H1 (cell line): ENCODE data around the gene LCT. TPM values are rescaled to one million over a fixed set of nuclear protein-coding genes. Genes with fewer than 3 reads are reported as not detected.

Experiments used
- CTCF ChIA-PET: fragments of 300-600 bp; sonication (Branson Sonifier 250); formaldehyde crosslinking; loops from one replicate; lab custom pipeline; 2021; ENCODE audit not compliant: partially characterized antibody; lab: Charles Lee
- POLR2A ChIA-PET: fragments of 300-600 bp; sonication (Branson Sonifier 250); formaldehyde crosslinking; loops from one replicate; lab custom pipeline; 2021; ENCODE audit warnings: inconsistent platforms; ENCODE audit not compliant: partially characterized antibody; lab: Charles Lee
- DNase-seq, 2 experiments: peaks; one replicate each; pipeline versions ENCODE4 v3.0.0 to v3.0.0-alpha.2; 2010 to 2022; ENCODE audit warnings: low spot score in 2 of 2, low read depth in 1 of 2, mixed read lengths in 1 of 2
- FAIRE-seq: peaks from 2 replicates; lab custom pipeline; 2011; peaks lifted over from hg19 to GRCh38; lab: Jason Lieb, UNC
- H2AFZ ChIP-seq: 2 replicates; pipeline ENCODE4 v1.8.1; 2012; ENCODE audit warnings: low read length, inconsistent platforms
- H2AK5ac ChIP-seq: 2 replicates; pipeline ENCODE4 v1.6.1; 2013; ENCODE audit warnings: low read depth, low read length
- H2BK120ac ChIP-seq: replicated peaks from 2 replicates; pipeline ENCODE3; 2013; ENCODE audit warnings: low read depth, low read length, inconsistent platforms
- H2BK12ac ChIP-seq: 2 replicates; pipeline ENCODE4 v1.6.1; 2013; ENCODE audit warnings: low read depth, low read length
- H2BK15ac ChIP-seq: 2 replicates; pipeline ENCODE4 v1.6.1; 2013; ENCODE audit warnings: low read length
- H2BK20ac ChIP-seq: 2 replicates; pipeline ENCODE4 v1.6.1; 2013; ENCODE audit warnings: low read length
- H2BK5ac ChIP-seq: 2 replicates; pipeline ENCODE4 v1.6.1; 2013; ENCODE audit warnings: low read depth, low read length
- H3K14ac ChIP-seq: 2 replicates; pipeline ENCODE4 v1.6.1; 2013; ENCODE audit warnings: inconsistent platforms; ENCODE audit not compliant: insufficient read length
- H3K18ac ChIP-seq: 2 replicates; pipeline ENCODE4 v1.6.1; 2013; ENCODE audit warnings: low read length; ENCODE audit errors: extremely low read depth
- H3K23ac ChIP-seq: 2 replicates; pipeline ENCODE4 v1.6.1; 2013; ENCODE audit warnings: inconsistent platforms; ENCODE audit not compliant: insufficient read length
- H3K23me2 ChIP-seq: 2 replicates; pipeline ENCODE4 v1.6.1; 2013; ENCODE audit warnings: low read depth, low read length
- H3K27ac ChIP-seq: 2 replicates; pipeline ENCODE4 v1.6.1; 2011; ENCODE audit warnings: low read depth, low read length, inconsistent platforms
- H3K27me3 ChIP-seq, 4 experiments: replicated peaks in 1 of 4; 1 replicate in 1 of 4; 2 replicates in 3 of 4; pipeline versions ENCODE4 v1.6.1 to v1.8.1; 2011 to 2013; ENCODE audit warnings: low read length in 3 of 4, mild to moderate bottlenecking in 3 of 4, inconsistent platforms in 2 of 4, mixed read lengths in 2 of 4, moderate library complexity in 1 of 4; ENCODE audit not compliant: control insufficient read depth in 3 of 4, insufficient read depth in 3 of 4; ENCODE audit errors: extremely low read depth in 1 of 4
- H3K36me3 ChIP-seq, 4 experiments: 2 replicates each; pipeline versions ENCODE4 v1.6.1 to v1.8.1; 2011 to 2013; ENCODE audit warnings: mild to moderate bottlenecking in 4 of 4, low read length in 3 of 4, moderate library complexity in 2 of 4, control low read depth in 1 of 4, inconsistent platforms in 1 of 4; ENCODE audit not compliant: insufficient read depth in 4 of 4, control insufficient read depth in 2 of 4
- H3K4ac ChIP-seq: replicated peaks from 2 replicates; pipeline ENCODE3; 2013; ENCODE audit warnings: low read length, low read depth, mixed read lengths, inconsistent platforms; ENCODE audit not compliant: insufficient read length
- H3K4me1 ChIP-seq, 4 experiments: replicated peaks in 1 of 4; 1 replicate in 1 of 4; 2 replicates in 3 of 4; pipeline versions ENCODE4 v1.6.1 to v1.8.1; 2011 to 2013; ENCODE audit warnings: low read length in 3 of 4, inconsistent platforms in 2 of 4, mixed read lengths in 1 of 4; ENCODE audit not compliant: insufficient read depth in 4 of 4, control insufficient read depth in 3 of 4
- H3K4me2 ChIP-seq, 2 experiments: 2 replicates each; pipeline versions ENCODE4 v1.6.1 to v1.8.1; 2011 to 2013; ENCODE audit warnings: low read depth in 2 of 2, low read length in 2 of 2, control low read depth in 1 of 2, inconsistent platforms in 1 of 2, mild to moderate bottlenecking in 1 of 2; ENCODE audit not compliant: insufficient read depth in 1 of 2
- H3K4me3 ChIP-seq, 4 experiments: fragments of 200-600, 300-600 bp in 1 of 4; sonication (generic), shearing (Covaris generic), sonication (Bioruptor Twin) in 1 of 4; 2 replicates each; pipeline versions ENCODE4 v1.5.1 to v1.8.1; 2011 to 2016; ENCODE audit warnings: low read length in 4 of 4, low read depth in 3 of 4, control low read depth in 2 of 4, inconsistent platforms in 2 of 4, mild to moderate bottlenecking in 2 of 4, mixed read lengths in 1 of 4, moderate library complexity in 1 of 4; ENCODE audit not compliant: insufficient read depth in 2 of 4; ENCODE audit errors: extremely low read depth in 1 of 4
- H3K56ac ChIP-seq: replicated peaks from 2 replicates; pipeline ENCODE3; 2013; ENCODE audit warnings: low read depth, mild to moderate bottlenecking, mixed read lengths, low read length, inconsistent platforms; ENCODE audit not compliant: insufficient read length
- H3K79me1 ChIP-seq: 2 replicates; pipeline ENCODE4 v1.6.1; 2013; ENCODE audit warnings: low read depth, low read length, control low read depth
- H3K79me2 ChIP-seq, 2 experiments: 2 replicates each; pipeline versions ENCODE4 v1.6.1 to v1.8.1; 2012 to 2013; ENCODE audit warnings: low read length in 2 of 2, mild to moderate bottlenecking in 2 of 2, inconsistent platforms in 1 of 2; ENCODE audit not compliant: insufficient read depth in 2 of 2, control insufficient read depth in 1 of 2
- H3K9ac ChIP-seq, 4 experiments: replicated peaks in 1 of 4; 1 replicate in 1 of 4; 2 replicates in 3 of 4; pipeline versions ENCODE4 v1.6.1 to v1.8.1; 2011 to 2013; ENCODE audit warnings: low read depth in 3 of 4, low read length in 3 of 4, control low read depth in 2 of 4, mild to moderate bottlenecking in 2 of 4, moderate library complexity in 2 of 4, inconsistent platforms in 1 of 4; ENCODE audit errors: extremely low read depth in 1 of 4
- H3K9me3 ChIP-seq, 2 experiments: 2 replicates each; pipeline versions ENCODE4 v1.6.1 to v1.8.1; 2012 to 2013; ENCODE audit warnings: mild to moderate bottlenecking in 2 of 2, moderate library complexity in 2 of 2, control low read depth in 1 of 2, inconsistent platforms in 1 of 2, low read depth in 1 of 2, low read length in 1 of 2, mixed read lengths in 1 of 2; ENCODE audit not compliant: insufficient read depth in 2 of 2
- H4K20me1 ChIP-seq, 2 experiments: replicated peaks in 1 of 2; 2 replicates each; pipeline versions ENCODE3 to v1.8.1; 2011 to 2013; ENCODE audit warnings: inconsistent platforms in 2 of 2, low read length in 2 of 2, mild to moderate bottlenecking in 1 of 2; ENCODE audit not compliant: insufficient read depth in 2 of 2, control insufficient read depth in 1 of 2
- H4K5ac ChIP-seq: 2 replicates; pipeline ENCODE4 v1.6.1; 2013; ENCODE audit warnings: low read length, low read depth, mixed read lengths, inconsistent platforms; ENCODE audit not compliant: insufficient read length
- H4K8ac ChIP-seq: 2 replicates; pipeline ENCODE4 v1.8.0; 2013; ENCODE audit warnings: mild to moderate bottlenecking, moderate library complexity, low read length, inconsistent platforms; ENCODE audit not compliant: insufficient read depth; ENCODE audit errors: extremely low read depth
- H4K91ac ChIP-seq: replicated peaks from 2 replicates; pipeline ENCODE3; 2013; ENCODE audit warnings: low read length, mixed read lengths, inconsistent platforms; ENCODE audit not compliant: insufficient read length
- CHD7 ChIP-seq: fragments of 300-600 bp; sonication (generic); IDR thresholded peaks from 2 replicates; pipeline ENCODE4 v1.7.1; 2012; ENCODE audit warnings: low read length, moderate library complexity, mild to moderate bottlenecking, inconsistent platforms; ENCODE audit not compliant: insufficient replicate concordance
- polyA plus RNA-seq, 7 experiments: library from polyadenylated mRNA; depleted of rRNA in 3 of 7; stranded (reverse) in 5 of 7; unstranded in 2 of 7; fragments of >200 nt in 5 of 7; fragments of 200-250 nt in 2 of 7; gene quantifications; 1 replicate in 5 of 7; 2 replicates in 1 of 7; 4 replicates in 1 of 7; pipeline versions ENCODE4 v1.2.1 to v1.2.3, GENCODE V29; 2011 to 2013; ENCODE audit warnings: missing spikeins in 2 of 7, mixed read lengths in 2 of 7
- total RNA-seq: library from RNA; stranded (reverse); fragmentation: NEBNext Ultra II Directional; extraction: Animal tissue kit (Norgen Biotek cat#: 25700); gene quantifications from 2 replicates; pipeline ENCODE4 v1.2.1, GENCODE V29; 2021

LCT gene
- total and polyA plus RNA-seq, 2 of the 8 experiments (the other 6 are each of a cell fraction or from before 2014, with no cell fraction given) = 0.06 TPM; not detected in 1

- H3K9me3 ChIP-seq = no peaks in the 10 kb centered on the region
- H3K79me2 ChIP-seq = no peaks in the 10 kb centered on the region
- H3K9ac ChIP-seq = no peak overlapping the region
- H3K18ac ChIP-seq = no peak overlapping the region
- peaks cover 16 to 94% (median 54%) of the 10 kb centered on the region in 4 experiments for H3K36me3 ChIP-seq
- ChIA-PET CTCF (interaction anchor here (0.6 kb wide), 1 partner anchor 148 kb away, joined by 5 read pairs; no protein-coding TSS in a partner anchor), POLR2A (interaction anchor here (0.8 to 2.2 kb wide), 6 partner anchors 9 to 33 kb away, joined by 3 to 11 read pairs (median 4); partner anchors contain the start of gene LCT)
- H3K4me2 ChIP-seq = no peak overlapping the region
- DNase-seq (no peak), FAIRE-seq (no peak)
- H2BK120ac ChIP-seq = no peak overlapping the region
- H4K20me1 ChIP-seq = peaks cover 0 to 1% of the 10 kb centered on the region in 2 experiments
- no peaks in the 10 kb centered on the region; the same call in 1 of the 2 replicates for H3K79me1 ChIP-seq
- H3K4me3 ChIP-seq = no peak overlapping the region
- no peak overlapping the region for H2AFZ ChIP-seq
- H3K23me2 ChIP-seq = no peaks in the 10 kb centered on the region
- no peak overlapping the region for H3K14ac ChIP-seq
- no peak overlapping the region for H2BK15ac ChIP-seq
- H3K23ac ChIP-seq = no peak overlapping the region
- H3K56ac ChIP-seq = no peak overlapping the region
- H4K91ac ChIP-seq = no peak overlapping the region
- no peak overlapping the region for H2AK5ac ChIP-seq
- H2BK12ac ChIP-seq = no peak overlapping the region
- H3K27ac ChIP-seq = no peak overlapping the region
- H3K27me3 ChIP-seq = no peaks in the 10 kb centered on the region
- no peaks in the 10 kb centered on the region for H3K4me1 ChIP-seq
- H3K4ac ChIP-seq = no peak overlapping the region
- no peak overlapping the region for H4K8ac ChIP-seq
- H2BK20ac ChIP-seq = no peak overlapping the region
- H4K5ac ChIP-seq = no peak overlapping the region
- no peak overlapping the region for H2BK5ac ChIP-seq
- TF ChIP-seq CHD7 = no peak
These were observed 16.4 kb upstream of the LCT start for GRCh38 chr2:135853401-135853800.
